ENCODE data around the gene LSM4. TPM values are rescaled to one million over a fixed set of nuclear protein-coding genes. Genes with fewer than 3 reads are reported as not detected.

The LSM4 gene
- total RNA-seq = 66.2 and 72.9 TPM in 2 replicates

GRCh38 chr19:18322759-18323460, at the start of gene LSM4:
Gene LSM4 (minus strand): TSS chr19:18323076. CDS start chr19:18323020, 56 bp downstream.

DNA sequence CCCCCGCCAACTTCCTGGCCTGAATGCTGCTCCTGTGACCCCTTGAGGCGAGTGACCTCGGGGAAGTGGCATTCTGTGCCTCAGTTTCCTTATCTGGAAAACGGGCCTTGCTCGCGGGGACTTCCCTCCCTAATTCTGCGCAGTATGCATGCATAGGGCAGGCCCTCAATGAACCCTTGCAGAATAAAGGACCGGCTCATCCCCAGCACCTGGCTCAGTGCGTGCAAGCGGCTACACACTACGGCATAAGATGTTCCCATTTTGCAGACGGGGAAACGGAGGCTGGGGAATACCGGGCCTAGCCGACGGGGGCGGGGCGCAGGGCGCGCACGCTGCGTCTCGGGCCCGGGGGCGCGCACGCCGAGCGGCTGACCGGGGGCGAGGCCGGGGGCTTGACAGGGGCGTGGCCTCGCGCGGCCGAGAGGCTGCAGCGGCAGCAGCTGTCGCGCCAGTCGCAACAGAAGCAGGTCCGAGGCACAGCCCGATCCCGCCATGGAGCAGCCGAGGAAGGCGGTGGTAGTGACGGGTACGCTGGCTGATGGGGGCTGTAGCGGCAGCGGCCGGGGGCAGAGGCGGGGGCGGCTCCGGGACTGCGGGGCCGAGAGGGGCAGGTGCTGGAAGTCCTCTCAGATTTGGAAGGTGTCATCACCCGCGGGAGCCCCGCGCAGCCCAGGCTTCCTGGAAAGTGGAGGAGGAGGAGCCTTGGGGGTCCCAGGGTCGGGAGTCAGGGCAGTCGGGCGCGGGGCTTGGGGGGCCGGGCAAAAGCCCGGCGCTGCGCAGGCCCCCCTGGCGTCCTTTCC, 17.5 kb upstream of the LSM4 start, which contains the start of gene PGPEP1:
Gene PGPEP1, plus strand, starts transcription at position 409 of the 800 bp plus-strand sequence. Its CDS starts 84 bp downstream, at position 493.

GRCh38 chr19:18281082-18282020, 41.5 kb downstream of the LSM4 start, which contains the start of gene JUND:
Gene JUND (minus strand): TSS chr19:18281622. CDS start chr19:18281484, 138 bp downstream.

DNA sequence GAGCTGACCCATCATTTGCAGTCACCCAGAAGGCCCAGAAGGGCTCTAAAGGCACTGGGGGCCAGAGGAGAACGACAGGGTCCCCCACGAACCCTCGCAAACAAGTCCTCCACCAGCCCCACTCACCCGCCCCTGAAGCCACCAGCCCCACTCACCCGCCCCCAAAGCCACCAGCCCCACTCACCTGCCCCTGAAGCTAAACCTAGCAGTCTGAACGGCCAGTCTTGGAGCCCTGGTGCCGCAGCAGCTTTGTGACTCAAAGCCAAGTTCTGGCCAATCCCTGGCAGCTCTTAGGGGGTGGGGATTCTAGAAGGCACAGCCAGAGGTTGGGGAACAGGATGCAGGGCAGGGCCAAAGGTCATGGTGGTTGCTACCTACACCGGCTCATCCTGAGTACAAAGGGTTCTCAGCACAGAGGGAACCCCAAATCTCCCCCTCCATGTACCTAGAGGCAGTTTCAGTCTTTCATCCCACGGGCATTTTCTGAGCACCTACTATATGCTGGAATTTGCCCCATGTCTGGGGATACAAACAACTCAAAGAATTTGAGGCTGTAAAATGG, 48.6 kb downstream of the LSM4 start, which contains the start of gene IQCN:
Gene IQCN, minus strand, starts transcription at position 234 of the 562 bp plus-strand sequence. CDS start 4,974 bp downstream, outside the sequence.

Small RNA genes within 50 kb of the gene (small RNA-seq; reads per million reads assigned to genes)
- not detected for gene MIR3188
- not detected for gene RN7SL513P
- gene RPL39P38 = not detected

Other genes with a start within 250 kb of the LSM4 start
- 1.6 and 1.8 TPM in 2 replicates for gene IL12RB1, start 236.1 kb downstream of the LSM4 start, total RNA-seq
- gene MAST3, start 225.3 kb downstream of the LSM4 start, total RNA-seq = 3.2 and 3.6 TPM in 2 replicates
- gene PIK3R2, start 169.9 kb downstream of the LSM4 start, total RNA-seq = 43.5 and 45.8 TPM in 2 replicates
- 25.2 and 33.3 TPM in 2 replicates for gene IFI30, start 149.3 kb downstream of the LSM4 start, total RNA-seq
- 9.7 TPM in 2 replicates for gene MPV17L2, start 129.9 kb downstream of the LSM4 start, total RNA-seq
- gene RAB3A, start 119.0 kb downstream of the LSM4 start, total RNA-seq = 0.73 and 1.6 TPM in 2 replicates
- 0.12 and 0.16 TPM in 2 replicates for gene PDE4C, start 96.6 kb downstream of the LSM4 start, total RNA-seq
- 3.6 and 4.1 TPM in 2 replicates for gene IQCN, start 48.6 kb downstream of the LSM4 start, total RNA-seq
- gene JUND, start 41.5 kb downstream of the LSM4 start, total RNA-seq = 135 and 138 TPM in 2 replicates
- gene PGPEP1, start 17.5 kb upstream of the LSM4 start, total RNA-seq = 31.0 and 34.2 TPM in 2 replicates
- gene GDF15, start 63.1 kb upstream of the LSM4 start, total RNA-seq = 4.5 and 4.9 TPM in 2 replicates
- gene LRRC25, start 74.5 kb upstream of the LSM4 start, total RNA-seq = not detected in 2 replicates
- 96.4 and 97.5 TPM in 2 replicates for gene SSBP4, start 96.3 kb upstream of the LSM4 start, total RNA-seq
- gene ISYNA1, start 115.1 kb upstream of the LSM4 start, total RNA-seq = 13.7 and 15.1 TPM in 2 replicates
- 25.4 and 26.4 TPM in 2 replicates for gene ELL, start 199.0 kb upstream of the LSM4 start, total RNA-seq
- 350 and 428 TPM in 2 replicates for gene FKBP8, start 220.5 kb upstream of the LSM4 start, total RNA-seq
- gene KXD1, start 234.8 kb upstream of the LSM4 start, total RNA-seq = 90.2 and 99.0 TPM in 2 replicates
- gene UBA52, start 248.8 kb upstream of the LSM4 start, total RNA-seq = 485 and 741 TPM in 2 replicates

Data from hair follicle dermal papilla cell (primary cell).